OCI-LY1 (cell line): Measurements from ENCODE around the gene OR11A1.

ENCODE experiments used
- H2AFZ ChIP-seq: fragments of 200-600 bp; sonication (generic), shearing (Covaris generic); 2 replicates; pipeline ENCODE4 v1.6.0; 2014; ENCODE audit warnings: antibody characterized with exemption, mild to moderate bottlenecking, low read length
- H3F3A ChIP-seq: fragments of 200-600 bp; sonication (generic), shearing (Covaris generic); 2 replicates; pipeline ENCODE4 v1.6.0; 2014; ENCODE audit warnings: mild to moderate bottlenecking, antibody characterized with exemption, low read length, moderate library complexity; ENCODE audit not compliant: insufficient read depth
- H3K27ac ChIP-seq: fragments of 200-600 bp; sonication (generic); 2 replicates; pipeline ENCODE4 v1.5.1; 2014; ENCODE audit warnings: low read length, mixed run types, mild to moderate bottlenecking, low read depth; ENCODE audit not compliant: poor library complexity, severe bottlenecking
- H3K27me3 ChIP-seq: fragments of 200-600 bp; sonication (generic); 2 replicates; pipeline ENCODE4 v1.6.0; 2014; ENCODE audit warnings: antibody characterized with exemption, mild to moderate bottlenecking, low read length, moderate library complexity; ENCODE audit not compliant: insufficient read depth
- H3K36me3 ChIP-seq: fragments of 200-600 bp; sonication (generic); 2 replicates; pipeline ENCODE4 v1.6.1; 2014; ENCODE audit warnings: mild to moderate bottlenecking, antibody characterized with exemption, low read length, moderate library complexity, mixed read lengths; ENCODE audit not compliant: insufficient read depth
- H3K4me1 ChIP-seq: fragments of 200-600 bp; sonication (generic); 2 replicates; pipeline ENCODE4 v1.5.1; 2014; ENCODE audit warnings: mild to moderate bottlenecking, low read length, moderate library complexity; ENCODE audit not compliant: insufficient read depth, severe bottlenecking
- H3K4me2 ChIP-seq: fragments of 200-600 bp; sonication (generic), shearing (Covaris generic); 2 replicates; pipeline ENCODE4 v1.6.1; 2014; ENCODE audit warnings: low read length
- H3K4me3 ChIP-seq: fragments of 200-600 bp; sonication (generic); 2 replicates; pipeline ENCODE4 v1.5.1; 2014; ENCODE audit warnings: low read length, low read depth, mild to moderate bottlenecking, mixed read lengths; ENCODE audit not compliant: poor library complexity, severe bottlenecking
- H3K79me2 ChIP-seq: fragments of 200-600 bp; shearing (Covaris generic); 2 replicates; pipeline ENCODE4 v1.6.1; 2016; ENCODE audit warnings: mixed run types, low read length, mixed read lengths; ENCODE audit not compliant: insufficient read depth
- H3K9ac ChIP-seq: fragments of 200-600 bp; sonication (generic), shearing (Covaris generic); 2 replicates; pipeline ENCODE4 v1.6.1; 2014; ENCODE audit warnings: mild to moderate bottlenecking, low read length, mixed read lengths
- H3K9me2 ChIP-seq: fragments of 200-600 bp; sonication (generic), shearing (Covaris generic); 2 replicates; pipeline ENCODE4 v1.6.1; 2014; ENCODE audit warnings: low read depth, mild to moderate bottlenecking, low read length, mixed read lengths
- H3K9me3 ChIP-seq: fragments of 200-600 bp; shearing (Covaris generic); 2 replicates; pipeline ENCODE4 v1.6.1; 2014; ENCODE audit warnings: low read length, mixed read lengths
- H4K20me1 ChIP-seq: fragments of 200-600 bp; sonication (generic), shearing (Covaris generic); 2 replicates; pipeline ENCODE4 v1.6.0; 2016; ENCODE audit warnings: mild to moderate bottlenecking, low read length; ENCODE audit not compliant: insufficient read depth
- CTCF ChIP-seq: fragments of 200-600 bp; sonication (generic), shearing (Covaris generic); IDR thresholded peaks from 2 replicates; pipeline ENCODE4 v1.5.1; 2017; ENCODE audit warnings: mild to moderate bottlenecking, antibody characterized with exemption, low read length, moderate library complexity, mixed read lengths
- EZH2 ChIP-seq: fragments of 200-600 bp; sonication (generic), shearing (Covaris generic); IDR thresholded peaks from 2 replicates; pipeline ENCODE4 v1.8.0; 2017; ENCODE audit warnings: borderline replicate concordance, mixed run types, mild to moderate bottlenecking, antibody characterized with exemption, low read length, moderate library complexity, mixed read lengths

OR11A1 gene

DNA sequence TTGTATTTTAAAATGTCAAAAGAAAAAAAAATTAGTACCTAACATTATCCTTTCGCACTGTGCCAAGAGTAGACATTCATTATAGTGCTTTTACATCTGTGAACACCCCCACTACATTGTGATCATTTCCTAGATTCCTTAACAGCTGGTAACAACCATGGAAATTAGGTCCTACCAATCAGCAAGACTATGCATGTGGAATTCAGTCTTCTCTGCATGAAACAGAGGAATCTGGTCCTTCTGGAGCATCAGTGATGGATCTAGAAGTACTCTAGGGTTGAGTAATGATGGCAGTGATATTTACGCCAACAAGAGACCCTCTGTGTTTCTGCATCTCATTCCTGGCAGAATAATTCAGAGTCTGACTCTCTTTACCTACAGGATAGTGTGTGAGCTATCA lies 32.7 kb downstream of the OR11A1 start:
- no peaks in the 10 kb centered on the region for H3K4me1 ChIP-seq
- no peak overlapping the region for H3K4me3 ChIP-seq
- H2AFZ ChIP-seq = no peak overlapping the region
- no peak overlapping the region for H3K4me2 ChIP-seq
- H3K9me2 ChIP-seq = no peaks in the 10 kb centered on the region
- H3K9me3 ChIP-seq = 0 out of 2 replicates have a peak, but pooled peaks cover 2% of the 10 kb centered on the region
- no peaks in the 10 kb centered on the region for H3K27me3 ChIP-seq
- TF ChIP-seq CTCF = no peak
- no peak for TF ChIP-seq EZH2
- no peaks in the 10 kb centered on the region for H3F3A ChIP-seq
- no peak overlapping the region for H3K27ac ChIP-seq
- H3K9ac ChIP-seq = no peak overlapping the region
- H4K20me1 ChIP-seq = no peaks in the 10 kb centered on the region
- no peaks in the 10 kb centered on the region for H3K36me3 ChIP-seq
- H3K79me2 ChIP-seq = no peaks in the 10 kb centered on the region

GRCh38 chr6:29419516-29419915 lies 37.4 kb downstream of the OR11A1 start:
- H3K36me3 ChIP-seq = no peaks in the 10 kb centered on the region
- H3K79me2 ChIP-seq = no peaks in the 10 kb centered on the region
- H3K9me3 ChIP-seq = 0 out of 2 replicates have a peak, but pooled peaks cover 2% of the 10 kb centered on the region
- no peaks in the 10 kb centered on the region for H4K20me1 ChIP-seq
- H3K27me3 ChIP-seq = no peaks in the 10 kb centered on the region
- H3K4me3 ChIP-seq = no peak overlapping the region
- H2AFZ ChIP-seq = no peak overlapping the region
- no peaks in the 10 kb centered on the region for H3K4me1 ChIP-seq
- no peak overlapping the region for H3K9ac ChIP-seq
- no peak overlapping the region for H3K4me2 ChIP-seq
- H3K27ac ChIP-seq = no peak overlapping the region
- H3K9me2 ChIP-seq = no peaks in the 10 kb centered on the region
- no peaks in the 10 kb centered on the region for H3F3A ChIP-seq
- TF ChIP-seq CTCF = no peak
- TF ChIP-seq EZH2 = no peak

GRCh38 chr6:29414588-29414987 lies 42.3 kb downstream of the OR11A1 start, which contains the start of gene OR12D1:
OR12D1 (plus strand) TSS chr6:29414928.
- H3K9me3 ChIP-seq = no peaks in the 10 kb centered on the region
- H3K4me1 ChIP-seq = no peaks in the 10 kb centered on the region
- no peaks in the 10 kb centered on the region for H3K36me3 ChIP-seq
- H3K9ac ChIP-seq = no peak within 1 kb of the TSS
- no peaks in the 10 kb centered on the region for H4K20me1 ChIP-seq
- no peak within 1 kb of the TSS for H2AFZ ChIP-seq
- no peak within 1 kb of the TSS for H3K27ac ChIP-seq
- H3F3A ChIP-seq = no peaks in the 10 kb centered on the region
- no peaks in the 10 kb centered on the region for H3K9me2 ChIP-seq
- no peaks in the 10 kb centered on the region for H3K79me2 ChIP-seq
- no peak within 1 kb of the TSS for H3K4me3 ChIP-seq
- TF ChIP-seq CTCF (no peak), EZH2 (no peak)
- no peaks in the 10 kb centered on the region for H3K27me3 ChIP-seq
- H3K4me2 ChIP-seq = no peak within 1 kb of the TSS
